GM12878 (cell line): Measurements from ENCODE around the gene ZNF189.

Experiments
- CTCF ChIP-seq, 3 experiments: IDR thresholded peaks in 2 of 3; conservative IDR thresholded peaks in 1 of 3; 2 replicates each; pipeline ENCODE4 v1.5.1; 2011; ENCODE audit warnings: low read depth in 3 of 3, low read length in 3 of 3, mild to moderate bottlenecking in 3 of 3, control low read depth in 2 of 3, moderate library complexity in 2 of 3, inconsistent platforms in 1 of 3, mixed read lengths in 1 of 3; ENCODE audit not compliant: control insufficient read depth in 2 of 3, insufficient read depth in 1 of 3; ENCODE audit errors: extremely low read depth in 1 of 3
- GABPA ChIP-seq: IDR thresholded peaks from 2 replicates; pipeline ENCODE4 v1.6.1; 2014; ENCODE audit warnings: antibody characterized with exemption, low read depth, mild to moderate bottlenecking, inconsistent platforms
- MYC ChIP-seq: IDR thresholded peaks from 2 replicates; pipeline ENCODE4 v1.6.1; 2011; ENCODE audit warnings: mild to moderate bottlenecking, low read length, moderate library complexity, inconsistent platforms; ENCODE audit not compliant: insufficient read depth, insufficient replicate concordance, insufficient read length, severe bottlenecking
- NR2F1 ChIP-seq: fragments of 450-650 bp; conservative IDR thresholded peaks from 2 replicates; pipeline ENCODE4 v1.6.1; 2017; ENCODE audit warnings: mild to moderate bottlenecking
- POLR2A ChIP-seq: IDR thresholded peaks from 2 replicates; pipeline ENCODE4 v1.6.1; 2011; ENCODE audit warnings: low read depth, mild to moderate bottlenecking, low read length
- RAD21 ChIP-seq: IDR thresholded peaks from 2 replicates; pipeline ENCODE4 v1.6.1; 2011; ENCODE audit warnings: mild to moderate bottlenecking, low read depth, low read length, moderate library complexity; ENCODE audit not compliant: insufficient read depth
- SIN3A ChIP-seq: IDR thresholded peaks from 2 replicates; pipeline ENCODE4 v1.6.1; 2012; ENCODE audit warnings: low read depth, low read length, improper control_type of control experiment
- ZBTB11 ChIP-seq: fragments of 450-650 bp; formaldehyde crosslinking; IDR thresholded peaks from 2 replicates; pipeline ENCODE4 v1.5.0; 2022; ENCODE audit warnings: mild to moderate bottlenecking, missing genetic modification characterization
- ZSCAN29 ChIP-seq: fragments of 450-650 bp; IDR thresholded peaks from 2 replicates; pipeline ENCODE4 v1.6.1; 2017; ENCODE audit warnings: mild to moderate bottlenecking, moderate library complexity

- TF ChIP-seq RAD21 (no peak), NR2F1 (no peak), SIN3A (no peak), POLR2A (no peak), ZBTB11 (CRISPR knock-in tag) (no peak), MYC (no peak), GABPA (no peak), CTCF (IDR thresholded peaks at IDR 0.05 in 2 of 3, conservative IDR thresholded peaks at IDR 0.05 in 1 of 3; ENCODE audit: control insufficient read depth in 2 of 3, extremely low read depth in 1 of 3, insufficient read depth in 1 of 3, low read depth in 3 of 3, low read length in 3 of 3) (no peak), ZSCAN29 (no peak)
Measured at GRCh38 chr9:101414839-101415238, 16.2 kb downstream of the ZNF189 start.
